ENCODE data around the gene FITM2.
"Not testable (repeated sequence)": the region's sequence is repeated elsewhere in the genome, so short reads cannot be mapped to it uniquely, and the experiment has no call there.

The FITM2 gene

GRCh38 chr20:44310664-44311639, at the start of gene FITM2:
Gene FITM2 (minus strand): TSS chr20:44311202. CDS start chr20:44311148, 54 bp downstream.
- DNase-seq (ENCODE audit: low read depth in 1 of 2, low spot score in 1 of 2), result peak; percentile 96 to 98

GRCh38 chr20:44360221-44360620, 49.2 kb upstream of the FITM2 start:
- DNase-seq (ENCODE audit: low read depth in 1 of 2, low spot score in 1 of 2), result no peak

GRCh38 chr20:44358776-44359175, 47.8 kb upstream of the FITM2 start:
- no peak for DNase-seq (ENCODE audit: low read depth in 1 of 2, low spot score in 1 of 2)

DNA sequence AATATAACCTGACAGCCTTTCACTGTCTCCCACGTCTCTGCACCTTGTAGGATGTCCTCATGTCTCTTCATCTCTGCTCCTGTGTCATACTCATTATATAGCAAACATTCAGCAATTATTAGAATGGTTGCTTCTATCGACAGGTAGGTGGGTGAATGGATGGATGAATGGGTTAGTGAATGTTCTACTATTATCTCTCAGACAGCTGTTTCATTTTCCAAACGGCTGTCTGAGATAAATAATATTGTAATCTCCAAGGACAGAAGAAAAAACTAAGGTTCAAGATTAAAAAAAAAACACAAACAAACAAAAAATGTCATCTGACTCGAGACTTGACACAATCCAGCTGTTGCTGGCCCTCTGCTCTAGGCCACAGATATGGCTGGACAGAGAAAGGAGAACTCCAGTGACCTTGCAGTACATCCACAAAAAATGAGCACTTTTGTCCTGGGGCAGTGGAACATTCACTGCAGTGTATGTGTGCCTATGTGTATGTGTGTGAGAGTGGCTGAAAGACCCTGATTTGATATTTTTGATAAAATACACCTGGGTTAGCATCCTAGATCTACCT, 46.6 kb upstream of the FITM2 start:
- no peak for DNase-seq (ENCODE audit: low read depth in 1 of 2, low spot score in 1 of 2)

GRCh38 chr20:44357020-44357419, 46.0 kb upstream of the FITM2 start:
- DNase-seq (ENCODE audit: low read depth in 1 of 2, low spot score in 1 of 2), result no peak

GRCh38 chr20:44356353-44356723, 45.3 kb upstream of the FITM2 start:
- DNase-seq (ENCODE audit: low read depth in 1 of 2, low spot score in 1 of 2), result no peak

GRCh38 chr20:44355498-44356352, 44.7 kb upstream of the FITM2 start, which contains the start of gene HNF4A:
Gene HNF4A (plus strand): TSS chr20:44355699. CDS start chr20:44355805, 106 bp downstream.
- no peak for DNase-seq (ENCODE audit: low read depth in 1 of 2, low spot score in 1 of 2)

- no peak for DNase-seq (ENCODE audit: low read depth in 1 of 2, low spot score in 1 of 2)
Measured at GRCh38 chr20:44354979-44355497, 44.0 kb upstream of the FITM2 start.

- DNase-seq (ENCODE audit: low read depth in 1 of 2, low spot score in 1 of 2), result no peak
Measured at GRCh38 chr20:44350567-44350966, 39.6 kb upstream of the FITM2 start.

DNA sequence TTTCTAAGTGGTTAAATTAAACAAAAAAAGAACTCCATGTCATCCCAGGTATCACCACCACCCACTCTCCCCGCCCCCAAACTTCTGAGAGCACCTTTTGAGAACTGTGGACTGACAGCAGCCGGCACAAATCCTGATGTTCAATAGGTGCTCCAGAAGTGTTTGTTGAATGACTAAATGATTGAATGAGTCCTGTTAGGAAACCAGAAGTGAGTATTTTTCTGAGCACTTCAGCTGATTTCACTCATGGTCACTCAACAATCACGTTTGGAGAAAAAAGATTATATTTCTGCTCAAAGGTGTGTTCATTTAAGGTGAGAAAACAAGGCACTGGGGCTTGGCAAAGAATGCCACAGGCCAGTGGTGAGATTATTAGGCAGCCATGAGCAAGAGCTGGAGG, 38.3 kb upstream of the FITM2 start:
- DNase-seq (ENCODE audit: low read depth in 1 of 2, low spot score in 1 of 2), result no peak

DNA sequence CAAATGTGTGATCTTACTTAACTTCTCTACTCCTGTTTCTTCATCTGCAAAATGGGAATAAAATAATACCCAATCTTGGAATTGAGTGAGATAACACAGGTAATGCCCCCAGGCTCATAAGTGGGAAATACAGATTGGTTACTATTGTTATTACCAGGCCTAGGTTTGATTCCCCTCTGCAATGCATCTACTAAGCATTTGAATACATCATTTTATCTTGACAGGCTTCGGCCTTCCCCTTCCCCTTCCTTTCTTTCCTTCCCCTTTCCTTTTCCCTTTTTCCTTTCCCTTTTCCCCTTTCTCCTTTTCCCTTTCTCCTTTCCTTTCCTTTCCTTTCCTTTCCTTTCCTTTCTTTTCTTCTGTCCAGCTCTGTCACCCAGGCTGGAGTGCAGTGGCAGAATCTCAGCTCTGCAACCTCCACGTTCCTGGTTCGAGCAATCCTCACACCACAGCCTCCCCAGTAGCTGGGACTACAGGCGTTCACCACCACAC, 37.2 kb upstream of the FITM2 start:
- no peak for DNase-seq (ENCODE audit: low read depth in 1 of 2, low spot score in 1 of 2)

GRCh38 chr20:44345941-44346340, 34.9 kb upstream of the FITM2 start:
- not testable (repeated sequence) for DNase-seq (ENCODE audit: low read depth in 1 of 2, low spot score in 1 of 2)

DNA sequence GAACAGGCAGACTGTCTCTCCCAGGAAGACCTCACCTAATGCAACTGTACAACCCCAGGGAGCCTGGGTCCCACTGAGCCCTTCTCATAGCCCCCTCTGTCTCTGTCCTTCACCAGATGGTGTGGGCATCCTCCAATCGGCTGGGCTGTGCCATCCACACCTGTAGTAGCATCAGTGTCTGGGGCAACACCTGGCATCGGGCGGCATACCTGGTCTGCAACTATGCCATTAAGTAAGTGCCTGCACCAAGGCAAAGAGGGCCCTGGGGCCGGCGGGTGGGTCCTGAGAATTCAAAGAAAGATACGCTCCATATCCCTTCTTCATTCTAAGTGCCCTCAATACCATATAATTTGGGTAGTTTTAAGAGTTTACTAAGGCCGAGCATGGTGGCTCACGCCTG, 34.1 kb upstream of the FITM2 start:
- DNase-seq (ENCODE audit: low read depth in 1 of 2, low spot score in 1 of 2), result no peak

DNA sequence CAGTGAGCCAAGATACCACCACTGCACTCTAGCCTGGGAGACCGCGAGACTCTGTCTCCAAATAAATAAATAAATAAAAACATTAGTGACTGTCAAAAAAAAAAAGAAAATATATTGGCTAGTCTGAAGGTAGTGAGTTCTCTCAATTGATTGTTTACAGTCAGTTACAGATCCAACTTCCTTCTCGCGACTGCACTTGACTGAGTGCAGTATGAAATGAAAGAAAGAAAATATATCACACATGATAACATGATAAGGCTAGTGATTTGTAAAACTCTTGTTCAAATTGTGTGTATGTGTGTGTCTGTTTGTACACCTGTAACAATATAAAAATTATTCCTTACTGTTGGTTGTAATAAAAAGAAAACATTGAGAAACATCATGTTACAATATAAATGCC, 33.7 kb upstream of the FITM2 start:
- no peak for DNase-seq (ENCODE audit: low read depth in 1 of 2, low spot score in 1 of 2)

DNA sequence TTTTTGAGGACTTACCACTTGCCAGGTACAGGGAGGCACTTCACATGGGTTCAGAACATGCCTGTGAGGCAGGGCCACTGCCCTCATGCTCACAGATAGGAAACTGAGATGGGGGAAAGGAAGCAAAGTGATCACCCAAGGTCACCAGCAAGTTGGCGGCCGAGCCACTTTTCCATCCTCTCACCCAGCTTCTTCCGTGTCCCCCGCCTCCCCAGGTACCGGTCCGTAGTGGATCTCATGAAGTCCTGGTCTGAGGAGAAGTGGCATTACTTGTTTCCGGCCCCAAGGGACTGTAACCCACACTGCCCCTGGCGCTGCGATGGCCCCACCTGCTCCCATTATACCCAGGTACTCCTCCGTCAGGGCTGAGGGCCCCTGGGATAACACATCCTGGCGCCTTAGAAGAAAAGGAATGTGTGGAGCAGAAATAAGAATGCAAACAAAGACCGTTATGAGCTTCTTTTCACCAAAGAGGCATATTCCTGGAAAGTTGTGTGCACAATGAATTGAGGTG, 32.2 kb upstream of the FITM2 start:
- no peak for DNase-seq (ENCODE audit: low read depth in 1 of 2, low spot score in 1 of 2)

DNA sequence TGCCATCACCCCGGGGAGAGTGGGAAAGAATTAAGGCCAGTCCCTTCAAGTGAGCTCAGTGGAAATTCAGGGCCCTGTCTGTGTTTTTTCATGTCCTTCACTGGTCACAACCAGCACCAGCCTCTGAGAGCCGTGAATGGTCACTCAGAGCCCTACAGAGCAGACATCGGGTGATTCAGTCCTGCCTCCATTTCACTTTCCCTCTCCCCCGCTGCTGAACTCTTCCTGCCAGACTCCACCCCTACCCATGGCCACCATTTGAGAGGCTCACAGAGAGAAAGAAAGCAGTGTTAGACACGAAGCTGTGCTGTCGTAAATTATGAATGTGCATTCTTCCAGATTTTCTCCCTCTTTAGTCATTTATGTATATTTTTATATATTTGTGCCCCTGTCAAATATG, 31.2 kb upstream of the FITM2 start:
- no peak for DNase-seq (ENCODE audit: low read depth in 1 of 2, low spot score in 1 of 2)

DNA sequence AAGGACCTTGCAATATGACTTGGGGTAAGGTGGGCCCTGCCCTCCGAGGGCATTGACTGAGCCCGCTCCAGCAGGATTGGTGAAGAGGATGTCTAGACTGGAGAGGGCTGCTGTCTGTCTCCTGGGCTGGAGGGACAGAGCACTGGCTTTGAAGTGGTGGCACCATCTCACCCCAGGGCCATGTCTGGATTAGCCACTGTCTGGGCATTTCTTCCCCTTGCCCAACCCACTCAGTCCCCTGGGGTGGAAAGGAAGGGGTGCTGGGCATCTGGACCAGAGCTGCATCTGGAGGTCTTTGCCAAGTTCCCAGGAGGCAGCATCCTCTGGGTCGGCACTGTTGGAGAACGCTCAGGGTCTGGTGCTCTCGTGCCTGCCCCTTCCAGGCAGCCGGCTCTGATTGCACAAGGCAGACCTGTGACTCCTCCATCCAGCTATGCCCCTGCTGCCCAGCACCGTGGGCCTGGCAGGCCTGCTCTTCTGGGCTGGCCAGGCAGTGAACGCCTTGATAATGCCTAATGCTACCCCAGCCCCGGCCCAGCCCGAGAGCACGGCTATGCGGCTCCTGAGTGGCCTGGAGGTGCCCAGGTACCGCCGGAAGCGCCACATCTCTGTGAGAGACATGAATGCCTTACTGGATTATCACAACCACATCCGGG, 25.9 kb upstream of the FITM2 start, which contains the start of gene R3HDML:
TSS of gene R3HDML (plus strand) at position 319 of the 656 bp plus-strand sequence. CDS start at position 434, 115 bp downstream.
- no peak for DNase-seq (ENCODE audit: low read depth in 1 of 2, low spot score in 1 of 2)

DNA sequence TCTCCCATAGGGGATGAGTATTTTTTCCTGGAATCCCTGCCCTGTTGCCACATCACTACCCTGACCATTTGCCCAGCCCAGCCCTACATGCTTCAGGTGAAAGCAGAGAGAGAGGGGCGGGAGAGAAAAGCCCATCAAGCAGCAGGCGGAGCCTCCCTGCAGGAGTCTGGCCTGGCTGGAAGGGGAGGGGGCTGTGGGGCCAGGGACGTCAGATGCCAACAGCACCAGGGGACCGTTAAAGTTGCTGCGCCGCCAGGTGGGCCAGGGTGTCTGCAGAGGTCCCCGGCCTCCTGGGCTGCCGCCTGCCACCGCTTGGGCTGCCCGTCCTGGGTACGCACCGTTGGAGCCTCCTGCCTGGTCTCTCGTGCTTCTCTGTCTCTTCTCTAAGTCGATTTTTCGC, 25.1 kb upstream of the FITM2 start:
- DNase-seq (ENCODE audit: low read depth in 1 of 2, low spot score in 1 of 2), result no peak

- no peak for DNase-seq (ENCODE audit: low read depth in 1 of 2, low spot score in 1 of 2)
Measured at GRCh38 chr20:44335675-44336074, 24.7 kb upstream of the FITM2 start.

DNA sequence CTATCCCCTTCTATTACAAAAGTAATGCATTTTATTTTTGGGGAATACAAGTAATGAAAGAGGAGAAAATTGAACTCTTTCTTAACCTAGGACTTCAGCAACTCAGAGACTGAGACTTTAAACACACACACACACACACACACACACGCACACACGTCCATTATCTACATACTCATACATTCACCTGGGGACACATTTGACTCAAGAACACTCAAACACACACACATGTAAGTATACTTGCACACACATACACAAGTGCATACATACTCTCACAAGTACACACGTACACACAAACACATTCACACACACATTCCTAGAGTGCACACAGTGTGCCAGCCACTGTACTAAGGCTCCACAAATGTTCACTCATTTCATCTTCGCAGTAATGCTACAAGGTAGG, 23.7 kb upstream of the FITM2 start:
- no peak for DNase-seq (ENCODE audit: low read depth in 1 of 2, low spot score in 1 of 2)

Measured in activated T-helper 1 cell treated with anti-CD3 and anti-CD28 coated beads, Interleukin-2, amount 50 U/mL, for 16 hours (primary cell).